IMR-90 (cell line): ENCODE measurements around the gene CACNA1G. TPM values are rescaled to one million over a fixed set of nuclear protein-coding genes. Genes with fewer than 3 reads are reported as not detected.

Experiments
- ATAC-seq: fragments of 200-7000 bp; cut with Tn5 transposase; 2 replicates; pipeline ENCODE4 v1.9.1; 2020; ENCODE audit warnings: low read depth, mild to moderate bottlenecking, moderate library complexity
- BruUV-seq: library from RNA; stranded (reverse); fragments of 400-500 nt; replicated peaks from 2 replicates; lab custom pipeline; 2021; lab: Mats Ljungman, UMichigan
- CTCF ChIA-PET: fragments of 300-600 bp; formaldehyde crosslinking; extraction: SDS; loops from one replicate; lab custom pipeline; 2021; ENCODE audit warnings: antibody characterized with exemption; lab: Yijun Ruan, JAX
- POLR2A ChIA-PET: fragments of 300-600 bp; sonication (Branson Sonifier 250); formaldehyde crosslinking; loops from one replicate; lab custom pipeline; 2022; ENCODE audit warnings: antibody characterized with exemption; ENCODE audit not compliant: unreplicated experiment; lab: Charles Lee
- DNase-seq: peaks from one replicate; pipeline ENCODE4 v3.0.0; 2013
- H2AFZ ChIP-seq: replicated peaks from 2 replicates; pipeline ENCODE3; 2013; ENCODE audit warnings: low read length, mild to moderate bottlenecking; ENCODE audit not compliant: poor library complexity
- H2AK5ac ChIP-seq: 2 replicates; pipeline ENCODE4 v1.6.1; 2013; ENCODE audit warnings: low read depth, low read length, inconsistent platforms
- H2AK9ac ChIP-seq: replicated peaks from 2 replicates; pipeline ENCODE3; 2013; ENCODE audit warnings: mild to moderate bottlenecking, low read depth, low read length, moderate library complexity; ENCODE audit not compliant: poor library complexity
- H2BK120ac ChIP-seq: 2 replicates; pipeline ENCODE4 v1.6.1; 2013; ENCODE audit warnings: low read depth, low read length, inconsistent platforms
- H2BK15ac ChIP-seq: 3 replicates; pipeline ENCODE4 v1.6.1; 2013; ENCODE audit warnings: low read depth, low read length, inconsistent platforms
- H2BK20ac ChIP-seq: 2 replicates; pipeline ENCODE4 v1.6.1; 2013; ENCODE audit warnings: low read depth, mild to moderate bottlenecking, inconsistent platforms, low read length, moderate library complexity
- H2BK5ac ChIP-seq: 2 replicates; pipeline ENCODE4 v1.6.1; 2013; ENCODE audit warnings: mild to moderate bottlenecking, low read depth, low read length, inconsistent platforms; ENCODE audit not compliant: poor library complexity, severe bottlenecking
- H3K14ac ChIP-seq: replicated peaks from 2 replicates; pipeline ENCODE4 v1.6.1; 2013; ENCODE audit warnings: low read depth, low read length, inconsistent platforms
- H3K18ac ChIP-seq: 2 replicates; pipeline ENCODE4 v1.6.1; 2013; ENCODE audit warnings: low read depth, low read length, control low read depth
- H3K23ac ChIP-seq: 2 replicates; pipeline ENCODE4 v1.6.1; 2013; ENCODE audit warnings: low read depth, low read length, inconsistent platforms
- H3K27ac ChIP-seq: 2 replicates; pipeline ENCODE4 v1.5.1; 2013; ENCODE audit warnings: mild to moderate bottlenecking, control low read depth, low read length; ENCODE audit not compliant: insufficient read depth
- H3K27me3 ChIP-seq: 2 replicates; pipeline ENCODE4 v1.6.1; 2013; ENCODE audit warnings: low read length; ENCODE audit not compliant: control insufficient read depth, insufficient read depth
- H3K36me3 ChIP-seq: 2 replicates; pipeline ENCODE4 v1.6.1; 2013; ENCODE audit warnings: low read length, mixed read lengths; ENCODE audit not compliant: control insufficient read depth, insufficient read depth
- H3K4ac ChIP-seq: 2 replicates; pipeline ENCODE4 v1.6.1; 2013; ENCODE audit warnings: low read depth, low read length, inconsistent platforms
- H3K4me1 ChIP-seq: 2 replicates; pipeline ENCODE4 v1.6.1; 2013; ENCODE audit warnings: low read length, mixed read lengths; ENCODE audit not compliant: control insufficient read depth, insufficient read depth
- H3K4me2 ChIP-seq: 2 replicates; pipeline ENCODE4 v1.6.1; 2013; ENCODE audit warnings: low read depth, mild to moderate bottlenecking, control low read depth, low read length, moderate library complexity
- H3K4me3 ChIP-seq: 2 replicates; pipeline ENCODE4 v1.5.1; 2013; ENCODE audit warnings: low read depth, mild to moderate bottlenecking, control low read depth, low read length, moderate library complexity; ENCODE audit not compliant: insufficient read depth
- H3K56ac ChIP-seq: 2 replicates; pipeline ENCODE4 v1.6.1; 2013; ENCODE audit warnings: low read length, inconsistent platforms; ENCODE audit not compliant: insufficient read depth; ENCODE audit errors: extremely low read depth
- H3K79me1 ChIP-seq, 2 experiments: 2 replicates each; pipeline ENCODE4 v1.6.1; 2013; ENCODE audit warnings: low read length in 2 of 2, inconsistent platforms in 1 of 2, low read depth in 1 of 2
- H3K9ac ChIP-seq: 2 replicates; pipeline ENCODE4 v1.6.1; 2013; ENCODE audit warnings: low read depth, low read length, control low read depth
- H3K9me1 ChIP-seq: 2 replicates; pipeline ENCODE4 v1.6.1; 2013; ENCODE audit warnings: low read length, inconsistent platforms; ENCODE audit not compliant: insufficient read depth
- H3K9me3 ChIP-seq: 2 replicates; pipeline ENCODE4 v1.6.1; 2013; ENCODE audit warnings: low read length; ENCODE audit not compliant: control insufficient read depth, insufficient read depth
- H4K20me1 ChIP-seq: 2 replicates; pipeline ENCODE4 v1.6.1; 2013; ENCODE audit warnings: low read length, inconsistent platforms; ENCODE audit not compliant: insufficient read depth
- H4K5ac ChIP-seq: 2 replicates; pipeline ENCODE4 v1.6.1; 2013; ENCODE audit warnings: mild to moderate bottlenecking, low read depth, low read length, control low read depth
- H4K8ac ChIP-seq, 2 experiments: 2 replicates each; pipeline ENCODE4 v1.6.1; 2013; ENCODE audit warnings: low read depth in 2 of 2, low read length in 2 of 2, control low read depth in 1 of 2, inconsistent platforms in 1 of 2
- H4K91ac ChIP-seq: 2 replicates; pipeline ENCODE4 v1.6.1; 2013; ENCODE audit warnings: low read depth, low read length, inconsistent platforms; ENCODE audit not compliant: insufficient read depth
- BHLHE40 ChIP-seq: fragments of 150-350 bp; IDR thresholded peaks from 2 replicates; pipeline ENCODE4 v1.6.1; 2016; ENCODE audit warnings: mild to moderate bottlenecking, low read depth, low read length
- CEBPB ChIP-seq: IDR thresholded peaks from 2 replicates; pipeline ENCODE4 v1.6.1; 2012; ENCODE audit warnings: low read depth, low read length, improper control_type of control experiment
- CHD1 ChIP-seq: IDR thresholded peaks from 2 replicates; pipeline ENCODE4 v1.6.1; 2012; ENCODE audit warnings: low read depth, low read length, improper control_type of control experiment
- CTCF ChIP-seq: conservative IDR thresholded peaks from 2 replicates; pipeline ENCODE4 v1.5.1; 2012; ENCODE audit warnings: mild to moderate bottlenecking, low read depth, low read length, improper control_type of control experiment
- ELK1 ChIP-seq: fragments of 150-350 bp; IDR thresholded peaks from 2 replicates; pipeline ENCODE4 v1.6.1; 2016; ENCODE audit warnings: low read depth, mild to moderate bottlenecking, low read length, moderate library complexity, borderline replicate concordance
- FOS ChIP-seq: fragments of 150-350 bp; IDR thresholded peaks from 2 replicates; pipeline ENCODE4 v1.6.1; 2016; ENCODE audit warnings: low read depth, low read length
- MAFK ChIP-seq: IDR thresholded peaks from 2 replicates; pipeline ENCODE4 v1.6.1; 2012; ENCODE audit warnings: low read depth, low read length, improper control_type of control experiment
- NFE2L2 ChIP-seq: fragments of 150-350 bp; IDR thresholded peaks from 2 replicates; pipeline ENCODE4 v1.6.1; 2016; ENCODE audit warnings: low read depth, mild to moderate bottlenecking, low read length
- RAD21 ChIP-seq: IDR thresholded peaks from 2 replicates; pipeline ENCODE4 v1.6.1; 2012; ENCODE audit warnings: low read length, improper control_type of control experiment
- RCOR1 ChIP-seq: IDR thresholded peaks from 2 replicates; pipeline ENCODE4 v1.6.1; 2012; ENCODE audit warnings: mild to moderate bottlenecking, low read length, improper control_type of control experiment; ENCODE audit not compliant: insufficient replicate concordance
- USF2 ChIP-seq: fragments of 150-350 bp; IDR thresholded peaks from 2 replicates; pipeline ENCODE4 v1.6.1; 2017; ENCODE audit warnings: mild to moderate bottlenecking, antibody characterized with exemption, low read length, low read depth
- WGBS, 2 experiments: methylation state at CpG; one replicate each; pipeline versions ENCODE4 v1.1.5 to v1.1.7; 2013; ENCODE audit warnings: missing lambda C conversion rate in 2 of 2; ENCODE audit not compliant: insufficient read length in 1 of 2; ENCODE audit errors: extremely low coverage in 2 of 2; 5-methylcytosine and 5-hydroxymethylcytosine counted together
- dilution Hi-C: fragments of 300-500 bp; cut with HindIII; formaldehyde crosslinking; loops from one replicate; pipeline ENCODE4 v1.14.3; 2018; ENCODE audit warnings: low sequenced_read_pairs; ENCODE audit not compliant: unreplicated experiment
- in situ Hi-C: fragments of 300-500 bp; cut with MboI; formaldehyde crosslinking; loops from 3 replicates; pipeline ENCODE4 v1.14.3; 2019; ENCODE audit warnings: low sequenced_read_pairs, inconsistent platforms, mixed read lengths
- intact Hi-C: fragments of 100-400 bp; cut with micrococcal nuclease; formaldehyde crosslinking; loops from 2 replicates; pipeline ENCODE4 v1.10.0; 2022
- polyA plus RNA-seq, 3 experiments: library from polyadenylated mRNA; depleted of rRNA; stranded (reverse); fragments of >200 nt; gene quantifications; 2 replicates each; pipeline ENCODE4 v1.2.3, GENCODE V29; 2012; ENCODE audit warnings: low replicate concordance in 1 of 3
- total RNA-seq: library from RNA; depleted of rRNA; stranded (reverse); fragments of >200 nt; gene quantifications from 2 replicates; pipeline ENCODE4 v1.2.3, GENCODE V29; 2012

Gene CACNA1G
- total and polyA plus RNA-seq, 2 of the 4 experiments (the other 2 are of a cell fraction): under 0.01 to 0.03 TPM

GRCh38 chr17:50621574-50622031 lies 61.1 kb downstream of the CACNA1G start:
- no peak overlapping the region for H2AK9ac ChIP-seq
- H3K56ac ChIP-seq: no peak overlapping the region
- POLR2A ChIA-PET: no interaction called here
- no peak overlapping the region for H3K27ac ChIP-seq
- no peak overlapping the region for H3K4me2 ChIP-seq
- no peaks in the 10 kb centered on the region for H3K36me3 ChIP-seq
- H4K91ac ChIP-seq: no peak overlapping the region
- no peak overlapping the region for H3K18ac ChIP-seq
- DNase-seq (peak; percentile 50), ATAC-seq (0 out of 2 replicates have a peak, but pooled peaks have one; percentile 15)
- H3K4me3 ChIP-seq: no peak overlapping the region
- no peak overlapping the region for H4K5ac ChIP-seq
- no peak overlapping the region for H2BK15ac ChIP-seq
- H2BK120ac ChIP-seq: no peak overlapping the region
- H3K4me1 ChIP-seq: peaks cover 2% of the 10 kb centered on the region
- CTCF ChIA-PET: no interaction called here
- H4K20me1 ChIP-seq: no peaks in the 10 kb centered on the region
- intact Hi-C loops: no loop called here
- dilution Hi-C loops: no loop called here
- no CpG with 5 or more reads among the region's 16 CpGs for WGBS, 2 experiments
- no TSS peak for BruUV-seq
- in situ Hi-C loops: no loop called here
- H2BK20ac ChIP-seq: no peak overlapping the region
- H4K8ac ChIP-seq: no peak overlapping the region
- no peak for TF ChIP-seq CHD1
- no peak for TF ChIP-seq CTCF
- TF ChIP-seq RAD21: no peak
- no peak for TF ChIP-seq BHLHE40
- no peak for TF ChIP-seq USF2
- TF ChIP-seq NFE2L2: no peak
- TF ChIP-seq ELK1: no peak
- TF ChIP-seq CEBPB: no peak
- TF ChIP-seq RCOR1: no peak
- no peak for TF ChIP-seq MAFK
- TF ChIP-seq FOS: no peak
- no peaks in the 10 kb centered on the region for H3K79me1 ChIP-seq
- H2BK5ac ChIP-seq: no peak overlapping the region
- H2AFZ ChIP-seq: peak overlapping the region; percentile 48
- H3K4ac ChIP-seq: no peak overlapping the region
- no peak overlapping the region for H3K14ac ChIP-seq
- H3K23ac ChIP-seq: no peak overlapping the region
- H3K9me3 ChIP-seq: no peaks in the 10 kb centered on the region
- H3K9ac ChIP-seq: no peak overlapping the region
- peaks cover 6% of the 10 kb centered on the region; the same call in 1 of the 2 replicates for H3K9me1 ChIP-seq
- H2AK5ac ChIP-seq: no peak overlapping the region
- H3K27me3 ChIP-seq: no peaks in the 10 kb centered on the region; the same call in 1 of the 2 replicates
